HG03135 (cell line): Measurements from ENCODE around the gene TACR1.

Experiments used
- ATAC-seq: cut with Tn5 transposase; IDR thresholded peaks from one replicate; pipeline ENCODE4 v1.9.1; 2021; ENCODE audit warnings: mild to moderate bottlenecking, moderate library complexity; ENCODE audit not compliant: unreplicated experiment

Gene TACR1

DNA sequence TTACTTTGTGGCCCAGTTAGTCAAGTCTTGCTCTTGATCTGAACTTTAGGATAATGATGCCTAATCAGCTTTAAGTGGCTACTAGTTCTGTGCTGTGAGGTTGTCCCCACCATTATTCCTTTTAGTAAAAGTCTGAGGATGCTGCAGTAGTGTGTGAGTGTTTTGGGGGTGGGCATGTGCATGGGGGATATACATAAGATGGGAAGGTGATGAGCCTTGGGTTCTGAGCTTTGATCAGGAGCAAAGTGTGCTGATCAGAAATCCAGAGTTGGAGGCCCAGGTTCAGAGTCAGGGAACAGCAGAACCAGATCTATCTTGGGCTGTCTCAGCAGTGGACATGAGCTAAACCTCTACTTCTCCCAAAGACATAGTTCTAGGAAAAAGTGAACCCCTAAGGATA is 174.1 kb downstream of the TACR1 start:
- no peak for ATAC-seq

GRCh38 chr2:75023666-75024455 is 175.5 kb downstream of the TACR1 start:
- ATAC-seq: no peak

- no peak for ATAC-seq
Measured at GRCh38 chr2:75022516-75022915, 176.8 kb downstream of the TACR1 start.

DNA sequence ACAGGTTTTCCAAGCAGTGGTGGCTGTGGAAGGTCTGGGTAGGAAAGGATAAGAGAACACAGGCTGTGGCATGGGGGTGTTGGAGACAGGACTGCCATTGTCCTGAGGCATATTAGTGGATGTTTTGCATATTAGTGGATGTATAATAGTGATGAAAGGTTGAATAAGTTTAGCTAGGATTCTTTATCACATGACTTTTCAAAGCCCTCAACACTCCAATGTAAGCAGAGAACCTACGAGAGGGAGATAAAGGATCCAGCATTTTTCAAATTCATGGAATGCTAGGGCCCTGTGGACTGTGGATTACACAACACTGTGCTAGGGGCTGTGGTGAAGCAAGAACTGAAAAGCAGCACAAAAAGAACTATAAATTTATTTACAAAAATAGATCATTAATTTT is 177.6 kb downstream of the TACR1 start:
- no peak for ATAC-seq

DNA sequence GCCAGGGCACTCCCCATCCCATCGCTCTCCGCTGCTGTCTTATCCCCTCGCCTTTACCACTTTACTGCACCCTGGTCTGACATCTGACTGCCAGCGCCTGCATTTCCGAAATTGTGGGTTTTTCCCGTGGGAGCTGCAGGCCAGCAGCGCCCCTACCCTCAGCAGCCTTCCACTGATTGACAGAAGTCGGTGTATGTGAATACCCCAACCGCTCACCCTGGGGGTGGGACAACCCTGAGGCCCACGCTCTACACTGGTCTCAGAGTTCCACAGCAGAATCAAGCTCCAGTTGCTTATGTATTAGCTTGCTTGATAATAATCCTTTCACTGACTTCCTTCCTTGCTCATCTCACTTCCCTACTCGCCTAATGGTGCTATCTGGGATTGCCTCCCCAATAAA is 178.8 kb downstream of the TACR1 start:
- no peak for ATAC-seq

DNA sequence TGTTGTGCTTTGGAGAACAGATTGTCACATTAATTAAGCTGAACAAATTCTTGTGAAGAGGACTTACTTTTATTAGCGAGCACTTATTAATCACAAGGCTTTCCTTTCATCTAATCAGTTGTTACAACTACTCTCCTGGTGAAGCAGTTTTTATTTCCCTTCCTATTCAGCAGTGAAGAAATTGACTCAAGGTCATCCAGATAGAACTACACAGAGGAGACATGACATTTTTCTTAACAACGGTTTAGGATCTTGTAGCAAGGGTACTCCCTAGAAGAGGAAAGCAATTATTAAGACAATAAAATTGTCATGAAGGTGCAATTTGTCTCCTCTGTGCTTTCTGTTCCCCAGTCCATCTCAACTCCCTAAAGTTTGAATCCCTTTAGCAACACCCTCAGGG is 179.5 kb downstream of the TACR1 start:
- no peak for ATAC-seq

GRCh38 chr2:75018162-75018561 is 181.2 kb downstream of the TACR1 start:
- ATAC-seq: no peak

GRCh38 chr2:75012080-75012479 is 187.2 kb downstream of the TACR1 start:
- no peak for ATAC-seq

DNA sequence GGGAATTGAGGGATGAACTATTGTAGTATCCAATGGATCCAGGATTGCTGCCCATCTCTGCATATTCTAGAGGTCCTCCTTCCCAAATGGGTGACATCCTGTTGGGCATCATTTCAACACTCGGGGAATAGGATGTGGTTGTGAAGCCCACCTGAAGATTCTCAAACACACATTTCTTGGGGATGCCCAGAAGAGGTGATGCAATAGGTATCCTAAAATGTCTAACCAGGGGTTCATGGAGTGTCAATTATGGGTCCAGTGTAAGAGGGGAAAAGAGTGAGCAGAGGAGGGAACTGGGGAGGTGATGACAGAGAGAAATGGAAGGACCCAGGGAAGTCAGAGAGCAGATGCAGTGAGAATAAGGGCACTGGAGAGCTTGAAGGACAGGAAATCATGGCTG is 188.7 kb downstream of the TACR1 start:
- no peak for ATAC-seq

GRCh38 chr2:75007819-75008218 is 191.5 kb downstream of the TACR1 start:
- ATAC-seq: no peak

GRCh38 chr2:75007061-75007460 is 192.3 kb downstream of the TACR1 start:
- ATAC-seq: no peak

- ATAC-seq: no peak
Measured at GRCh38 chr2:75006041-75006440, 193.3 kb downstream of the TACR1 start.

GRCh38 chr2:75003773-75004172 is 195.5 kb downstream of the TACR1 start:
- no peak for ATAC-seq

DNA sequence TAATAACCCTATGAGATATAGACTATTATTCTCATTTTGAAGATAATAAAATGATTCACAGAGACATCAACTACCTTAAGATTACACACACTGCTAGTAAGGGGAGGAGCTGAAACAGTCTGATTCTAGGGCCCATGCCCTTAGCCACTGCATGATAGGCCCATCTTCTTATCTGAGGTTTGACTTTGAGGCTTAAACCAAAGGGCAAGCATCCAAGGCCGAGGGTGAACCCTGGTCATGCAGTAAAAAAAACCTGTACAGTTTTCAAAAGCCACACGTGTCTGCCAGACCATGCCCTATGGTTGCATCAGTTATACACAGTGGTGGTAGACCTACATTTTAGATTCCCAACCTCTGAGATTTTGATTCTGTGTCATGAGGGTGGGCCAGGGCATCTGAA is 196.0 kb downstream of the TACR1 start:
- ATAC-seq: no peak

DNA sequence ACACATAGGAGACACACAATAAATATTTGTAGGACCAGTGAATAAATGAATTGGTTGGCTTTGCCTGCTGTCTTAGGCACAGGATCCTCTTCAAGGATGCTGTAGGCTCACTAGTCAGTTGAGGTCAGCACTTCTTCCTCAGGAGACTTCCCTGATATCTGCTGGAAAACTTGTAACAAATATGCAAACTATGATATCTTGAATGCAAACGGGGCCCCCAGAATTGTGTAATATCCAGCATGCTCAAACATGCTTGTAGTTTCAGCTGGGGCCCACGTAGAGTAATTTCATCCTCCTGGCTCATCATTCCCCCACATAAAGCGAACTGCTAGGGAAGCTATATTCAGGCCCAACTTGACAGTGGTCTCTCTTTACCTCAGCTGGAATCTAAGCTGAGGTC is 197.3 kb downstream of the TACR1 start:
- no peak for ATAC-seq

- no peak for ATAC-seq
Measured at GRCh38 chr2:74999468-74999867, 199.9 kb downstream of the TACR1 start.
